GM12878 (cell line): ENCODE data around the gene LIMS2. TPM values are rescaled to one million over a fixed set of nuclear protein-coding genes. Genes with fewer than 3 reads are reported as not detected.

Source experiments
- ATAC-seq: fragments of 200-7000 bp; cut with Tn5 transposase; 3 replicates; pipeline ENCODE4 v1.9.1; 2020; ENCODE audit warnings: mild to moderate bottlenecking, moderate library complexity
- BruUV-seq: library from RNA; stranded (reverse); fragments of 400-500 nt; replicated peaks from 2 replicates; lab custom pipeline; 2021; lab: Mats Ljungman, UMichigan
- CTCF ChIA-PET: fragments of 300-600 bp; sonication (Branson Sonifier 250); formaldehyde crosslinking; extraction: SDS; loops from one replicate; lab custom pipeline; 2021; ENCODE audit warnings: inconsistent platforms; lab: Yijun Ruan, JAX
- POLR2A ChIA-PET: fragments of 350-600 bp; formaldehyde crosslinking; extraction: SDS; loops from one replicate; lab custom pipeline; 2021; ENCODE audit warnings: inconsistent platforms; lab: Charles Lee
- RAD21 ChIA-PET: fragments of 300-600 bp; sonication (Branson Sonifier 250); formaldehyde crosslinking; loops from one replicate; lab custom pipeline; 2023; ENCODE audit warnings: antibody characterized with exemption; ENCODE audit not compliant: unreplicated experiment; lab: Charles Lee
- SMC1A ChIA-PET: fragments of 300-600 bp; sonication (Branson Sonifier 250); formaldehyde crosslinking; loops from one replicate; lab custom pipeline; 2023; ENCODE audit not compliant: unreplicated experiment, uncharacterized antibody; lab: Charles Lee
- DNase-seq: peaks from one replicate; pipeline ENCODE4 v3.0.0-alpha.2; 2011; ENCODE audit warnings: low read depth, low spot score
- FAIRE-seq: peaks from 3 replicates; lab custom pipeline; 2011; peaks lifted over from hg19 to GRCh38; lab: Jason Lieb, UNC
- H2AFZ ChIP-seq: 2 replicates; pipeline ENCODE4 v1.6.0; 2011; ENCODE audit warnings: low read depth, low read length, control low read depth; ENCODE audit not compliant: control insufficient read depth
- H3K27ac ChIP-seq: 2 replicates; pipeline ENCODE4 v1.5.1; 2011; ENCODE audit warnings: control low read depth; ENCODE audit not compliant: control insufficient read depth, insufficient read depth
- H3K27me3 ChIP-seq, 2 experiments: replicated peaks in 1 of 2; 2 replicates each; pipeline versions ENCODE4 v1.6.0 to v1.6.1; 2011; ENCODE audit warnings: low read length in 1 of 2; ENCODE audit not compliant: control insufficient read depth in 2 of 2, insufficient read depth in 2 of 2
- H3K36me3 ChIP-seq, 2 experiments: 2 replicates each; pipeline ENCODE4 v1.5.1; 2011; ENCODE audit warnings: low read length in 1 of 2; ENCODE audit not compliant: control insufficient read depth in 2 of 2, insufficient read depth in 2 of 2
- H3K4me1 ChIP-seq: 2 replicates; pipeline ENCODE4 v1.6.1; 2011; ENCODE audit warnings: mild to moderate bottlenecking, low read length, moderate library complexity, mixed read lengths; ENCODE audit not compliant: control insufficient read depth, insufficient read depth
- H3K4me2 ChIP-seq: 2 replicates; pipeline ENCODE4 v1.6.0; 2011; ENCODE audit warnings: control low read depth; ENCODE audit not compliant: control insufficient read depth, insufficient read depth
- H3K4me3 ChIP-seq: fragments of 200-600 bp; sonication (generic); 2 replicates; pipeline ENCODE4 v1.5.1; 2016
- H3K79me2 ChIP-seq: 2 replicates; pipeline ENCODE4 v1.6.0; 2011; ENCODE audit warnings: low read length; ENCODE audit not compliant: control insufficient read depth, insufficient read depth
- H3K9ac ChIP-seq: 2 replicates; pipeline ENCODE4 v1.8.0; 2011; ENCODE audit warnings: low read length, control low read depth, mixed read lengths; ENCODE audit not compliant: control insufficient read depth, insufficient read depth
- H3K9me3 ChIP-seq: replicated peaks from 3 replicates; pipeline ENCODE4 v1.5.1; 2011; ENCODE audit warnings: mild to moderate bottlenecking, low read length; ENCODE audit not compliant: control insufficient read depth, insufficient read depth
- H4K20me1 ChIP-seq: 2 replicates; pipeline ENCODE4 v1.6.0; 2011; ENCODE audit not compliant: control insufficient read depth, insufficient read depth
- ATF3 ChIP-seq: IDR thresholded peaks from 2 replicates; pipeline ENCODE4 v1.6.1; 2011; ENCODE audit warnings: low read depth, mild to moderate bottlenecking, low read length, moderate library complexity, borderline replicate concordance; ENCODE audit errors: extremely low read depth
- BCL3 ChIP-seq: IDR thresholded peaks from 2 replicates; pipeline ENCODE4 v1.6.1; 2011; ENCODE audit warnings: borderline replicate concordance, low read depth, mild to moderate bottlenecking, moderate library complexity, low read length; ENCODE audit not compliant: insufficient read depth, poor library complexity, severe bottlenecking
- BCLAF1 ChIP-seq: fragments of 450-650 bp; IDR thresholded peaks from 2 replicates; pipeline ENCODE4 v1.6.1; 2017; ENCODE audit warnings: antibody characterized with exemption, mild to moderate bottlenecking, moderate library complexity
- CREB1 ChIP-seq: IDR thresholded peaks from 2 replicates; pipeline ENCODE4 v1.6.1; 2012; ENCODE audit warnings: low read depth, mild to moderate bottlenecking, inconsistent platforms
- E2F8 ChIP-seq: fragments of 450-650 bp; IDR thresholded peaks from 2 replicates; pipeline ENCODE4 v1.6.1; 2018; ENCODE audit warnings: mild to moderate bottlenecking, low read depth, moderate library complexity; ENCODE audit not compliant: partially characterized antibody
- IRF3 ChIP-seq: fragments of 450-650 bp; IDR thresholded peaks from 2 replicates; pipeline ENCODE4 v1.6.1; 2014; ENCODE audit warnings: mild to moderate bottlenecking
- NFYB ChIP-seq: IDR thresholded peaks from 2 replicates; pipeline ENCODE4 v1.6.1; 2011; ENCODE audit warnings: low read depth, mild to moderate bottlenecking, low read length, improper control_type of control experiment, moderate library complexity; ENCODE audit not compliant: insufficient read depth
- PML ChIP-seq: IDR thresholded peaks from 2 replicates; pipeline ENCODE4 v1.6.1; 2012; ENCODE audit warnings: low read length, inconsistent platforms
- RELB ChIP-seq: fragments of 450-650 bp; IDR thresholded peaks from 2 replicates; pipeline ENCODE4 v1.6.1; 2017; ENCODE audit warnings: low read depth, mild to moderate bottlenecking, moderate library complexity
- SIX5 ChIP-seq: IDR thresholded peaks from 2 replicates; pipeline ENCODE4 v1.6.1; 2011; ENCODE audit warnings: mild to moderate bottlenecking, low read depth, low read length, moderate library complexity; ENCODE audit not compliant: severe bottlenecking
- ZNF24 ChIP-seq: fragments of 450-650 bp; IDR thresholded peaks from 2 replicates; pipeline ENCODE4 v1.6.1; 2017; ENCODE audit warnings: antibody characterized with exemption, mild to moderate bottlenecking
- WGBS: methylation state at CpG from one replicate; pipeline ENCODE4 v1.1.6; 2016; ENCODE audit warnings: low lambda C conversion rate; ENCODE audit not compliant: insufficient replicate concordance, insufficient coverage; ENCODE audit errors: missing lambda C conversion rate; 5-methylcytosine and 5-hydroxymethylcytosine counted together
- in situ Hi-C: fragments of 300-500 bp; cut with MboI; formaldehyde crosslinking; loops from 9 replicates; pipeline ENCODE4 v1.14.3; 2018; ENCODE audit warnings: mixed read lengths
- intact Hi-C: fragments of 100-400 bp; cut with micrococcal nuclease; formaldehyde crosslinking; loops from one replicate; pipeline ENCODE4 v1.14.2; 2022; ENCODE audit not compliant: unreplicated experiment
- polyA plus RNA-seq, 11 experiments: library from polyadenylated mRNA; depleted of rRNA in 4 of 11; unstranded in 6 of 11; stranded (reverse) in 5 of 11; fragments of >200 nt; fragmentation: Nextera tagmentation in 4 of 11; fragmentation: Illumina TruSeq in 1 of 11; extraction: Ambion mirVana in 4 of 11; extraction: Trizol in 1 of 11; gene quantifications; 1 replicate in 1 of 11; 2 replicates in 10 of 11; pipeline versions ENCODE4 v1.2.1 to v1.2.3, GENCODE V29; 2011 to 2016; ENCODE audit warnings: inconsistent platforms in 2 of 11, missing spikeins in 2 of 11, low read depth in 1 of 11
- total RNA-seq, 4 experiments: library from RNA; depleted of rRNA in 3 of 4; stranded (reverse); fragments of >200 nt in 3 of 4; fragmentation: Illumina TruSeq in 1 of 4; extraction: Trizol in 1 of 4; gene quantifications; 2 replicates each; pipeline versions ENCODE4 v1.2.1 to v1.2.3, GENCODE V29; 2013 to 2021

Gene LIMS2
- total and polyA plus RNA-seq, 10 of the 15 experiments (the other 5 are each of a cell fraction or from before 2014, with no cell fraction given): 0.06 to 0.81 (median 0.16) TPM; not detected in 2

- Histone ChIP-seq H2AFZ (no peak overlapping the region), H3K4me2 (no peak overlapping the region), H3K4me1 (no peaks in the 10 kb centered on the region), H3K4me3 (no peak overlapping the region), H3K9me3 (no peaks in the 10 kb centered on the region), H3K36me3 (peaks cover 8 to 26% of the 10 kb centered on the region in 2 experiments), H4K20me1 (no peaks in the 10 kb centered on the region), H3K27ac (no peak overlapping the region), H3K79me2 (no peaks in the 10 kb centered on the region), H3K27me3 (no peaks in the 10 kb centered on the region), H3K9ac (no peak overlapping the region)
- in situ Hi-C loops (no loop called here), intact Hi-C loops (no loop called here)
- ATAC-seq (no peak), FAIRE-seq (no peak), DNase-seq (no peak)
- ChIA-PET SMC1A (interaction anchor here (2.1 kb wide), 1 partner anchor 17 kb away, joined by 5 read pairs; no protein-coding TSS in a partner anchor), CTCF (no interaction called here), RAD21 (no interaction called here), POLR2A (no interaction called here)
- 96% methylated on average over 2 of the region's 2 CpGs for WGBS
- BruUV-seq: no TSS peak
- no peak for TF ChIP-seq ATF3
- TF ChIP-seq SIX5: no peak
- no peak for TF ChIP-seq NFYB
- TF ChIP-seq IRF3: no peak
- TF ChIP-seq RELB: no peak
- TF ChIP-seq BCLAF1: no peak
- TF ChIP-seq ZNF24: no peak
- no peak for TF ChIP-seq E2F8
- no peak for TF ChIP-seq PML
- TF ChIP-seq CREB1: no peak
- no peak for TF ChIP-seq BCL3
Observed at GRCh38 chr2:127721978-127722355, 46.6 kb upstream of the LIMS2 start.
